ENCODE results near the gene AMPD1. TPM values are rescaled to one million over a fixed set of nuclear protein-coding genes. Genes with fewer than 3 reads are reported as not detected.

Gene AMPD1
- total RNA-seq, 1 donor from 2014 or later: not detected

DNA sequence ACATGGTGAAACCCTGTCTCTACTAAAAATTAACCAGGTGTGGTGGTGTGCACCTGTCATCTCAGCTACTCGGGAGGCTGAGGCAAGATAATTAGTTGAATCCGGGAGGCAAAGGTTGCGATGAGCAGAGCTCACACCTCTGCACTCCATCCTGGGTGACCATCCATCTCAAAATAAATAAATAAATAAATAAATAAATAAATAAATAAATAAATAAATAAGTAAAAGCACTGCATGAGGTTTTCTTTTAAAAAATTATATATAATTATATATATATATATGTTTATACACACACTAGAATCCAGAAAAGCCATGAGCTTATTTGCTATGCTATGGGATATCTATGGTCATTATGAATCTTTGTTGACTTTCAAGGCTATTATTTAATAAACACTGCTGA lies 2.4 kb downstream of the AMPD1 start:
- no peaks in the 10 kb centered on the region for H3K36me3 Mint-ChIP-seq
- Histone ChIP-seq H3K4me2 (no peak overlapping the region), H3K9me3 (ENCODE audit: low read depth) (no peaks in the 10 kb centered on the region), H3K36me3 (no peaks in the 10 kb centered on the region), H3K27ac (no peak overlapping the region), H3K9ac (no peak overlapping the region), H3K4me3 (no peak overlapping the region), H3K27me3 (peaks cover 8% of the 10 kb centered on the region), H4K20me1 (ENCODE audit: low read depth) (no peaks in the 10 kb centered on the region), H3F3A (ENCODE audit: low read depth) (no peaks in the 10 kb centered on the region), H2AFZ (replicated peaks) (no peak overlapping the region), H3K79me2 (ENCODE audit: low read depth) (no peaks in the 10 kb centered on the region), H3K4me1 (no peaks in the 10 kb centered on the region)
- H3K27me3 Mint-ChIP-seq (ENCODE audit: insufficient read depth, low read depth): no peaks in the 10 kb centered on the region
- H3K27ac Mint-ChIP-seq: no peak overlapping the region
- H3K4me1 Mint-ChIP-seq: no peaks in the 10 kb centered on the region
- TF ChIP-seq EZH2phosphoT487 (IDR thresholded peaks at IDR 0.05): no peak
- no peak for DNase-seq (ENCODE audit: low spot score)
- H3K4me3 Mint-ChIP-seq: no peak overlapping the region
- no peaks in the 10 kb centered on the region for H3K9me3 Mint-ChIP-seq

DNA sequence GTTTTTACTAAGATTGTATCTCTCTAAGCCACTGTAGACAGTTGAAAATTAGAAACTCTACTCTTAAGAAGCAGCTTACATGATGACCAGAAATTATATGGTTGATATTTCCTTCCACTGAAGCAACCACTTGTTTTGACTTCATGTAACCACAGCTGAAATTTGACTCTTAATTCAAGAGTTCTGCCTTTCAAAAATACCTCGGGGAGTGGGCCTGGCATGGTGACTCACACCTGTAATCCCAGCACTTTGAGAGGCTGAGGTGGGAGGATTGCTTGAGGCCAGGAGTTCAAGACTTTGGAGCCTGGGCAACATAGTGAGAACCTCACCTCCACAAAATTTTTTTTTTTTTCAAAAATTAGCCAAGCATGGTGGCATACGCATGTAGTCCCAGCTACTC lies 4.3 kb downstream of the AMPD1 start:
- Histone ChIP-seq H3K9ac (no peak overlapping the region), H3K4me2 (no peak overlapping the region), H3K27me3 (peaks cover 13% of the 10 kb centered on the region), H3K9me3 (ENCODE audit: low read depth) (no peaks in the 10 kb centered on the region), H3K79me2 (ENCODE audit: low read depth) (no peaks in the 10 kb centered on the region), H3K36me3 (no peaks in the 10 kb centered on the region), H4K20me1 (ENCODE audit: low read depth) (no peaks in the 10 kb centered on the region), H3K4me1 (no peaks in the 10 kb centered on the region), H2AFZ (replicated peaks) (no peak overlapping the region), H3K4me3 (no peak overlapping the region), H3F3A (ENCODE audit: low read depth) (no peaks in the 10 kb centered on the region), H3K27ac (no peak overlapping the region)
- TF ChIP-seq EZH2 (IDR thresholded peaks at IDR 0.05) (no peak), EZH2phosphoT487 (IDR thresholded peaks at IDR 0.05) (no peak)
- TF ChIP-seq, protein P1, sequence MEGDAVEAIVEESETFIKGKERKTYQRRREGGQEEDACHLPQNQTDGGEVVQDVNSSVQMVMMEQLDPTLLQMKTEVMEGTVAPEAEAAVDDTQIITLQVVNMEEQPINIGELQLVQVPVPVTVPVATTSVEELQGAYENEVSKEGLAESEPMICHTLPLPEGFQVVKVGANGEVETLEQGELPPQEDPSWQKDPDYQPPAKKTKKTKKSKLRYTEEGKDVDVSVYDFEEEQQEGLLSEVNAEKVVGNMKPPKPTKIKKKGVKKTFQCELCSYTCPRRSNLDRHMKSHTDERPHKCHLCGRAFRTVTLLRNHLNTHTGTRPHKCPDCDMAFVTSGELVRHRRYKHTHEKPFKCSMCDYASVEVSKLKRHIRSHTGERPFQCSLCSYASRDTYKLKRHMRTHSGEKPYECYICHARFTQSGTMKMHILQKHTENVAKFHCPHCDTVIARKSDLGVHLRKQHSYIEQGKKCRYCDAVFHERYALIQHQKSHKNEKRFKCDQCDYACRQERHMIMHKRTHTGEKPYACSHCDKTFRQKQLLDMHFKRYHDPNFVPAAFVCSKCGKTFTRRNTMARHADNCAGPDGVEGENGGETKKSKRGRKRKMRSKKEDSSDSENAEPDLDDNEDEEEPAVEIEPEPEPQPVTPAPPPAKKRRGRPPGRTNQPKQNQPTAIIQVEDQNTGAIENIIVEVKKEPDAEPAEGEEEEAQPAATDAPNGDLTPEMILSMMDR (IDR thresholded peaks at IDR 0.05): no peak
- Mint-ChIP-seq H3K4me1 (no peaks in the 10 kb centered on the region), H3K4me3 (no peak overlapping the region), H3K36me3 (no peaks in the 10 kb centered on the region), H3K9me3 (no peaks in the 10 kb centered on the region), H3K27ac (no peak overlapping the region), H3K27me3 (ENCODE audit: insufficient read depth, low read depth) (no peaks in the 10 kb centered on the region)
- DNase-seq (ENCODE audit: low spot score): no peak

DNA sequence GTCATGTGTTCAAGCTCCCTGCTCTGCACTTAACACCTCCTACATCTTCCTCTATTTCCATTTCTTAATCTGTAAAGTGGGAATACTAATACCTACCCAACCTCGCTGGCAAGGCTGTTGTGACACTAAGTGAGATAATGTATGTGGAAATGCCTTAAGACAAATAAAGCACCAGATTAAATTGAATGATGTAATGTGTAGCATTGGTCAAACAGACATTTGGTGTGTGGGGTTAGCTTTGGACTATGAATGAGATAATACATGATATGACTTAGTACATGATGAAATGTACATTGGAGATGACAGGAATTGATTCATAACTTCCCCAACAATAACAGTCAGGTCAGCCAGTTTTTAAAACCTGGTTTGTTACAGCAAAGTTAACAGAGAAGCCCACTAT lies 5.2 kb downstream of the AMPD1 start:
- H3K4me3 Mint-ChIP-seq: no peak overlapping the region

DNA sequence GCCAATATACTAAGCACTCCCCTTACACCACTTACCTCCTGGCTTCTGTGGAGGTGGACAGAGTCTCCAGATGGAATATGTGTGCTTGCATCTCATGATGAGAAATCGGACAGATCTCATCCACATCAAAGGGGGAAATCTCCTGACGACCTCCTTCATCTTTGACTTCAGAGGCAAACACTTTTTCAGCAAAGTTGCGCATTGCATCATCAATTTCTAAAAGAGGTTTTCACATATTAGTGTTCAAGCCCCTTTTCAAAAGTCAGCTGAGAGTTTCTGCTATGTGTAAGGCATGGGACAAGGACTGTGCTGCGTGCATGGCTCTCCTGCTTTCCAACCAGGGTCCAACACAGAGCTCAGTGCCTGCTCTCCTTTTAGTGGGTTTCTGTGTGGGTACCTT lies 6.8 kb downstream of the AMPD1 start:
- H3K9ac ChIP-seq: no peak overlapping the region
- no peaks in the 10 kb centered on the region for H3K9me3 Mint-ChIP-seq
- H3K4me3 Mint-ChIP-seq: no peak overlapping the region
- TF ChIP-seq EZH2phosphoT487 (IDR thresholded peaks at IDR 0.05) (no peak), EZH2 (IDR thresholded peaks at IDR 0.05) (no peak)
- TF ChIP-seq, protein P1 (IDR thresholded peaks at IDR 0.05): no peak
- H3K36me3 ChIP-seq: no peaks in the 10 kb centered on the region
- H3K4me3 ChIP-seq: no peak overlapping the region
- no peaks in the 10 kb centered on the region for H4K20me1 ChIP-seq (ENCODE audit: low read depth)
- H3K36me3 Mint-ChIP-seq: no peaks in the 10 kb centered on the region
- DNase-seq (ENCODE audit: low spot score): no peak
- no peaks in the 10 kb centered on the region for H3K9me3 ChIP-seq (ENCODE audit: low read depth)
- no peak overlapping the region for H2AFZ ChIP-seq (replicated peaks)
- peaks cover 22% of the 10 kb centered on the region for H3K27me3 ChIP-seq
- H3K27me3 Mint-ChIP-seq (ENCODE audit: insufficient read depth, low read depth): no peaks in the 10 kb centered on the region
- no peaks in the 10 kb centered on the region for H3F3A ChIP-seq (ENCODE audit: low read depth)
- H3K4me2 ChIP-seq: no peak overlapping the region
- H3K27ac ChIP-seq: no peak overlapping the region
- no peaks in the 10 kb centered on the region for H3K4me1 Mint-ChIP-seq
- no peaks in the 10 kb centered on the region for H3K4me1 ChIP-seq
- H3K27ac Mint-ChIP-seq: no peak overlapping the region
- H3K79me2 ChIP-seq (ENCODE audit: low read depth): no peaks in the 10 kb centered on the region

More for the DNA sequence above, 5.2 kb downstream of the AMPD1 start:
- no peak for DNase-seq (ENCODE audit: low spot score)
- Mint-ChIP-seq H3K27ac (no peak overlapping the region), H3K9me3 (no peaks in the 10 kb centered on the region), H3K27me3 (ENCODE audit: insufficient read depth, low read depth) (no peaks in the 10 kb centered on the region), H3K4me1 (no peaks in the 10 kb centered on the region), H3K36me3 (no peaks in the 10 kb centered on the region)
- TF ChIP-seq EZH2phosphoT487 (IDR thresholded peaks at IDR 0.05): no peak
- TF ChIP-seq, protein P1 (IDR thresholded peaks at IDR 0.05): no peak
- H3F3A ChIP-seq (ENCODE audit: low read depth): no peaks in the 10 kb centered on the region
- H3K9me3 ChIP-seq (ENCODE audit: low read depth): no peaks in the 10 kb centered on the region
- H3K27ac ChIP-seq: no peak overlapping the region
- peaks cover 22% of the 10 kb centered on the region for H3K27me3 ChIP-seq
- no peaks in the 10 kb centered on the region for H4K20me1 ChIP-seq (ENCODE audit: low read depth)
- H3K4me2 ChIP-seq: no peak overlapping the region
- H2AFZ ChIP-seq (replicated peaks): no peak overlapping the region
- H3K36me3 ChIP-seq: no peaks in the 10 kb centered on the region
- H3K4me1 ChIP-seq: no peaks in the 10 kb centered on the region
- H3K79me2 ChIP-seq (ENCODE audit: low read depth): no peaks in the 10 kb centered on the region
- H3K9ac ChIP-seq: no peak overlapping the region
- no peak overlapping the region for H3K4me3 ChIP-seq
